Motor neuron (in vitro differentiated cells): ENCODE results near the gene HCN2. TPM values are rescaled to one million over a fixed set of nuclear protein-coding genes. Genes with fewer than 3 reads are reported as not detected.

Experiments
- ATAC-seq, 8 experiments: fragments of 200-7000 bp; cut with Tn5 transposase; replicated peaks in 6 of 8; 2 replicates each; pipeline ENCODE4 v1.8.0; 2021; ENCODE audit warnings: mild to moderate bottlenecking in 8 of 8, moderate library complexity in 8 of 8
- H3K27ac ChIP-seq, 2 donors: fragments of 250-450 bp; sonication (Bioruptor Pico); 2 replicates each; pipeline ENCODE4 v1.9.0; 2021; ENCODE audit warnings: antibody characterized with exemption in 2 of 2, mild to moderate bottlenecking in 2 of 2, moderate library complexity in 1 of 2
- H3K4me1 ChIP-seq, 2 donors: fragments of 250-450 bp; sonication (Bioruptor Pico); replicated peaks in 1 of 2; 2 replicates each; pipeline ENCODE4 v1.6.1; 2021; ENCODE audit warnings: antibody characterized with exemption in 2 of 2, mild to moderate bottlenecking in 2 of 2, moderate library complexity in 1 of 2
- H3K4me3 ChIP-seq, 5 donors: fragments of 250-450 bp; sonication (Bioruptor Pico); 2 replicates each; pipeline ENCODE4 v1.9.0; 2021; ENCODE audit warnings: antibody characterized with exemption in 5 of 5, mild to moderate bottlenecking in 5 of 5, moderate library complexity in 4 of 5
- WGBS, 10 experiments: fragments of 450-650 bp; shearing (Covaris generic); methylation state at CpG; one replicate each; pipeline ENCODE4 v1.0.0; 2022; 5-methylcytosine and 5-hydroxymethylcytosine counted together
- in situ Hi-C, 9 experiments: fragments of 400-800 bp; cut with MboI; loops; one replicate each; pipeline ENCODE4 v1.15.0; 2021; ENCODE audit warnings: low sequenced_read_pairs in 9 of 9, low pct_unique_long_range_greater_than_20kb in 2 of 9; ENCODE audit not compliant: unreplicated experiment in 9 of 9
- total RNA-seq, 8 experiments: library from RNA; unstranded; fragments of 300-600 nt; gene quantifications; 2 replicates each; pipeline versions ENCODE4 v1.2.3 to v1.2.4, GENCODE V29; 2022

Gene HCN2
- total RNA-seq, 8 experiments from 2014 or later: 0.31 to 8.1 (median 1.9) TPM

DNA sequence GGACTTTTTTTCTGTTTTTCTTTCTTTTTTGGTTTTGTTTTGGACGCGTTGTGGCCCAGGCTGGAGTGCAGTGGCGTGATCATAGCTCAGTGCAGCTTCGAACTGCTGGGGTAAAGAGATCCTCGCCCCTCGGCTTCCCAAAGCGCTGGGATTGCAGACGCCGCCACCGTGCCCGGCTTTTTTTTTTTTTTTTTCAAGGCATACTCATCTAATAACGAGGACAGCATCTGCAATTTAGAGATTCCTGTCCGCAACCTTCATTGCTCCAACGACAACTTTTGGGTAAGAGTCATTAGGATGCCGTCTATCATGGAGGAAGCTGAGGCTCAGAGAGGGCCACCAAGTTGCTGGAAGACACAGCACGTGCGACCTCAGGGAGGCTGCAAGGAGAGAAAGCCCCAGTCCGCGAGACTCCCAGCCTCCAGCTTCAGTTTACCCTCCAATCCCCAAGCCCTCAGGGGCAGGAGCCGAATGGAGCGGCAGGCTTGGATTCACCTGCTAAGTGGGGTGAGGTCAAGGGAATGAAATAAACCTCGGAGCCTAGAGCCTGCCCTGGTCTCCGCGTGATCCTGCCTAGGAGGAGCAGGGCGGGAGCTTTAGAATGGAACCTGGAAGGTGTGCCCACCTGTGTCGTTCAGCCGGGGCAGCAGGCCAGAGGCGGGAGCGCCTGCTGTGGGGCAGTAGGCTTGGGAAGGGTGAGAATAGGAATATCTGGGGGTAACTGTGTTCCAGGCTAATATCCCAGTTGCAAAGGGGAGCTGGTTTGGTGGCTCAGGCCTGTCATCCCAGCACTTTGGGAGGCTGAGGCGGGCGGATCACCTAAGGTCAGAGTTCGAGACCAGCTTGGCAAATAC is 44.3 kb downstream of the HCN2 start:
- peak overlapping the region; percentile 58 to 84 (median 74) for H3K4me3 ChIP-seq
- peak; percentile 7 to 22 (median 14) for ATAC-seq
- peaks cover 7% of the 10 kb centered on the region in 2 donors for H3K4me1 ChIP-seq
- 0 to 36% (median 14%) methylated on average over 2 to 23 of the region's 32 CpGs; no CpG with 5 or more reads in 1 of the 10 experiments for WGBS, 10 experiments
- in situ Hi-C loops: no loop called here
- H3K27ac ChIP-seq: peak overlapping the region in 1 of 2 donors; percentile 60

DNA sequence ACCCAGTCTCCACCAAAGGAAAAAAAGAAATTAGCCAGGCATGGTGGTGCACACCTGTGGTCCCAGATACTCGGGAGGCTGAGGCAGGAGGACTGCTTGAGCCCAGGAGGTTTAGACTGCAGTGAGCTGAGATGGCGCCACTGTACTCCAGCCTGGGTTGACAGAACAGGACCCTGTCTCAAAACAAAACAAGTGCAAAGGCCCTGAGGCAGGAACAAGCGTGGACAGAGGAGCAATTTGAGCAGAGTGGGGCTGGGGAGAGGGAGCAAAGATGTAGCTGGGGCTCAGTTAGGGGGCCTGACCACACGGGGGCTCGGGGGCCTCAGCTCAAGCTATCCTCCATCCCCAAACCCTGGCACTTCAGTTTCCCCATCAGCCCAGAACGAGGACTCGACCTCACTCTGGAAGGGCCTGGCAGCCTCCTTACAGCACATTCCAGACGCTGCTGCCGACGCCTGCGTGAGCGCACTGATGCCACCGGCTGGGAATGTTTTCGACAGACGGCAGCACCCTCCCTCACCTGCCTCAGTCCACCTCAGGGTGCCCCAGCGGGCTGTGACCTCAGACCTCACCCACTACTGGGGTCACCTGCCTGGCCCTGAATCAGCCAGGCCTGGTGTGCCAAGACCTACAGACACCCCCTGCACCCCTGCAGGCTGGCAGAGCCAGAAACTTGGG is 45.4 kb downstream of the HCN2 start:
- Histone ChIP-seq H3K27ac (no peak overlapping the region), H3K4me3 (no peak overlapping the region), H3K4me1 (peaks cover 7 to 8% of the 10 kb centered on the region in 2 donors)
- ATAC-seq: no peak
- WGBS, 10 experiments: 68 to 100% (median 88%) methylated on average over 1 to 8 of the region's 16 CpGs; no CpG with 5 or more reads in 4 of the 10 experiments
- in situ Hi-C loops: no loop called here

DNA sequence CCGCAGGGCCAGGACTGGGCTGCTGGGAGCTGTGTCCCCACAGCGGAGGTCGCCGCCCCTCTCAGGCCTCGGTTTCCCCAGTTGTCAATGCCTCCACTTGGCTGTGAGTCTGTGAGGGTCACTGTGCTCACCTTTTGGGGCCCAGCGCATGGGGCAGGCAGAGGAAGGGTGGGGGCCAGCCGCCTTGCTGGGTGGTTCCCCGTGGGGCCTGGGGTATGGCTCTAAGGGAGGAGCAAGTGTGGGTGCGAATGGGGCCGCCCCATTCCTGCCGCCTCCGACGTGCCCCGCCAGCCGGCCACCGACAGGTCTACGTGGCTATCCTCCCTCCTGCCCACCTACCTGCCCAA is 49.2 kb downstream of the HCN2 start:
- in situ Hi-C loops: no loop called here
- Histone ChIP-seq H3K4me1 (peaks cover 3 to 8% of the 10 kb centered on the region in 2 donors), H3K4me3 (peak overlapping the region; percentile 34 to 44 (median 39)), H3K27ac (no peak overlapping the region)
- WGBS, 10 experiments: 0% methylated on average over 1 of the region's 17 CpGs; no CpG with 5 or more reads in 9 of the 10 experiments
- ATAC-seq: no peak

GRCh38 chr19:639253-640160 is 49.8 kb downstream of the HCN2 start, which contains the start of gene FGF22:
Gene FGF22, plus strand, starts transcription at chr19:639879. Its CDS starts 47 bp downstream, at chr19:639926.
- 3 to 33% (median 9%) methylated on average over 3 to 26 of the region's 109 CpGs; no CpG with 5 or more reads in 7 of the 10 experiments for WGBS, 10 experiments
- no peak within 1 kb of the TSS for H3K27ac ChIP-seq

GRCh38 chr19:640161-640558 is 50.5 kb downstream of the HCN2 start:
- in situ Hi-C loops: no loop called here
- WGBS, 10 experiments: no CpG with 5 or more reads among the region's 25 CpGs
- ATAC-seq: no peak
- Histone ChIP-seq H3K27ac (no peak overlapping the region), H3K4me3 (peak overlapping the region; percentile 34 to 44 (median 39)), H3K4me1 (peaks cover 0 to 5% of the 10 kb centered on the region in 2 donors)

More at GRCh38 chr19:639253-640160, 49.8 kb downstream of the HCN2 start, which contains the start of gene FGF22:
- Histone ChIP-seq H3K4me1 (peaks cover 0 to 5% of the 10 kb centered on the region in 2 donors), H3K4me3 (peak within 1 kb of the TSS; percentile 34 to 44 (median 39))
- ATAC-seq: peak; percentile 88 to 93 (median 89)
- in situ Hi-C loops: no loop called here

- WGBS, 10 experiments: 64 to 96% (median 89%) methylated on average over 3 to 5 of the region's 31 CpGs; no CpG with 5 or more reads in 7 of the 10 experiments
- ATAC-seq: no peak
- in situ Hi-C loops: no loop called here
- Histone ChIP-seq H3K4me1 (peaks cover 0 to 5% of the 10 kb centered on the region in 2 donors), H3K27ac (no peak overlapping the region), H3K4me3 (no peak overlapping the region)
Observed at GRCh38 chr19:640606-641189, 51.0 kb downstream of the HCN2 start.

- H3K27ac ChIP-seq: no peak overlapping the region
- in situ Hi-C loops: no loop called here
- peaks cover 0 to 5% of the 10 kb centered on the region in 2 donors for H3K4me1 ChIP-seq
- no peak overlapping the region for H3K4me3 ChIP-seq
- WGBS, 10 experiments: 90% methylated on average over 4 of the region's 17 CpGs; no CpG with 5 or more reads in 9 of the 10 experiments
- no peak for ATAC-seq
Observed at GRCh38 chr19:641702-642101, 52.0 kb downstream of the HCN2 start.

DNA sequence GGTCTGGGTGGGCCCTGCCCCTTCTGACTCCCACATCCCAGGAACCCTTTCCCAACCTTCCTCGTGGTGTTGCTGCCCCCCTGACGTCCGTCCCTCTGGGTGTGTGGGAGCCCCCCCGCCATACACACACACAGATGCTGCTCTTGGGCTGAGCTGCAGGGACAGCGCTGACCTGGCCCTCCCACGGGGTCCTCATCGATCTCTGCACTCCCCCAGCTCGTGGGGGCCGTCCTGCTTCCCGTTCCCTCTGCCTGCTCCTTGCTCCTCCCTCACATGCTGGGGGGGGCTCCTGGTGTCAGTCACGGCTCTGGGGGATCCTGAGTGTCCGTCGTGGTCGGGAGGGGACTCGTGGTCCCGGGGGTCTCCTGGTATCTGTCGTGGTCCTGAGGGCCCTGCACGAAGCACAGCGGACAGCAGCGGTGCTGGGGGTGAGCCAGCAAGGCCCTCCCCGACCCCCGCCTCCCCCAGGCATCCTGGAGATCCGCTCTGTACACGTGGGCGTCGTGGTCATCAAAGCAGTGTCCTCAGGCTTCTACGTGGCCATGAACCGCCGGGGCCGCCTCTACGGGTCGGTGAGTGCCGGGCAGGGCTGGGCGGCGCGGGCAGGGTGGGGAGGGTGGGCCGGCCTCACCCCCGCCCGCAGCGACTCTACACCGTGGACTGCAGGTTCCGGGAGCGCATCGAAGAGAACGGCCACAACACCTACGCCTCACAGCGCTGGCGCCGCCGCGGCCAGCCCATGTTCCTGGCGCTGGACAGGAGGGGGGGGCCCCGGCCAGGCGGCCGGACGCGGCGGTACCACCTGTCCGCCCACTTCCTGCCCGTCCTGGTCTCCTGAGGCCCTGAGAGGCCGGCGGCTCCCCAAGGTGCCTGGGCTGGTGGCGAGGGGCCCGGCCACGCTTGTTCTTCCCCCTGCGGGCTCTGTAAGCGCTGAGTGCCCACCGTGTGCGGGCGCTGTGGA is 53.4 kb downstream of the HCN2 start:
- no peak for ATAC-seq
- in situ Hi-C loops: no loop called here
- H3K4me1 ChIP-seq: peaks cover 0 to 5% of the 10 kb centered on the region in 2 donors
- 100% methylated on average over 1 of the region's 70 CpGs; no CpG with 5 or more reads in 9 of the 10 experiments for WGBS, 10 experiments
- no peak overlapping the region for H3K27ac ChIP-seq
- H3K4me3 ChIP-seq: no peak overlapping the region

DNA sequence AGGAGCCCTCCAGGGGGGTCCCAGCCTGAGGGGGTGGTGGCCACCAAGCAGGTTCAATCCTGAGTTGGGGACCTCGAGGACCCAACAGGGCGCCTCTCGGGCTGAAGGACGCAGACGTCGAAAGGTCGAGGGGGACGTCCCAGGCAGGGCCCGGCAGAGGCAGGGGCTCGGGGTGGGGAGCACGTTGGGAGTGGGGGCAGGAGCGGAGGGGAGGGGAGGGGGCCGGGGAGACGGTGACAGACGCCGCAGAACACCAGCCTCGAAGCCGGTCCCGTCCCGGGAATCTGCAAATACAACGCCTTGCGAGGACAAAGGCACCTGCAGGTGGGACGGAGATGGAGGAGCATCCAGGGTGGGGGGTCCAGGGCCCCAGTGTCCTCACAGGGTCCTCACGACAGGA is 54.1 kb downstream of the HCN2 start:
- Histone ChIP-seq H3K4me3 (no peak overlapping the region), H3K27ac (no peak overlapping the region), H3K4me1 (peaks cover 0 to 4% of the 10 kb centered on the region in 2 donors)
- ATAC-seq: no peak
- in situ Hi-C loops: no loop called here
- WGBS, 10 experiments: 40 to 100% methylated on average over 1 of the region's 24 CpGs; no CpG with 5 or more reads in 8 of the 10 experiments

- Histone ChIP-seq H3K27ac (no peak overlapping the region), H3K4me3 (no peak overlapping the region), H3K4me1 (no peaks in the 10 kb centered on the region)
- ATAC-seq: no peak
- 87 to 100% (median 100%) methylated on average over 2 to 6 of the region's 28 CpGs; no CpG with 5 or more reads in 7 of the 10 experiments for WGBS, 10 experiments
- in situ Hi-C loops: no loop called here
Observed at GRCh38 chr19:644363-644762, 54.7 kb downstream of the HCN2 start.

DNA sequence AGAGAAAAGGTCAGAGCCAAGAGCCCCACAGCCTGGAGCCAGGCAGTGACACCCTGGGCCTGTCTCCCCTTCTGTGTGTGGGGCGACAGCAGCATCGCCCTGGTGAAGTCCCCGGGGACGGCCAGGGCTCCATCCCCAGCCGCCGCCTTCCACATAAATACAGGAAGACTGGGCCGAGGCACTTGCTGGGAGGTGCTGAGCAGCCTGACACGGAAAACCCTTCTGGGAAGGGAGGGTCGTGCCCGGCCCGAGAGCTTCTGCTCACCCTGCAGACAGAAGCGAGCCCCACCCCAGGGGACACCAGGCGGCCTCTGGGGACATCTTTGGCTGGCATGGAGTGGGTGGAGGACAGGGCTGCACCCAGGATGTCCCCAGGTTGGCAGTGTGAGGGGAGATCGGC is 55.1 kb downstream of the HCN2 start:
- no peak overlapping the region for H3K4me3 ChIP-seq
- peak in 1 of 8 experiments; percentile 11 for ATAC-seq
- H3K4me1 ChIP-seq: no peaks in the 10 kb centered on the region
- in situ Hi-C loops: no loop called here
- WGBS, 10 experiments: 20 to 100% (median 75%) methylated on average over 1 to 2 of the region's 14 CpGs; no CpG with 5 or more reads in 6 of the 10 experiments
- H3K27ac ChIP-seq: no peak overlapping the region
